Activated T-helper 2 cell treated with anti-CD3 and anti-CD28 coated beads, Interferon-gamma antibody, Interleukin-2, Interleukin-4, amounts not matched to agents 10 μg/mL and 5 μg/mL and 100 μg/mL, durations not matched to agents 14 hours and 24 hours and 36 hours (primary cell): ENCODE results near the gene IL15. TPM values are rescaled to one million over a fixed set of nuclear protein-coding genes. Genes with fewer than 3 reads are reported as not detected.

Source experiments
- DNase-seq: peaks from one replicate; pipeline ENCODE4 v3.0.0; 2021; ENCODE audit warnings: low spot score
- H3K27ac Mint-ChIP-seq: one replicate; pipeline ENCODE4 v1.8.0; 2021; ENCODE audit warnings: mixed read lengths
- H3K27me3 Mint-ChIP-seq: one replicate; pipeline ENCODE4 v1.8.0; 2021; ENCODE audit warnings: low read depth, mixed read lengths
- H3K36me3 Mint-ChIP-seq: one replicate; pipeline ENCODE4 v1.8.0; 2021; ENCODE audit warnings: low read depth, mixed read lengths
- H3K4me1 Mint-ChIP-seq: one replicate; pipeline ENCODE4 v1.8.0; 2021; ENCODE audit warnings: low read depth, mixed read lengths
- H3K4me3 Mint-ChIP-seq: one replicate; pipeline ENCODE4 v1.8.0; 2021; ENCODE audit warnings: low read depth, mild to moderate bottlenecking, moderate library complexity, mixed read lengths
- H3K9me3 Mint-ChIP-seq: one replicate; pipeline ENCODE4 v1.8.0; 2021; ENCODE audit warnings: mixed read lengths
- intact Hi-C: fragments of 100-400 bp; cut with micrococcal nuclease; formaldehyde crosslinking; loops from one replicate; pipeline ENCODE4 v1.15.1; 2023
- total RNA-seq: library from RNA; stranded (reverse); gene quantifications from 2 replicates; pipeline ENCODE4 v1.2.3, GENCODE V29; 2022

IL15 gene
- total RNA-seq, 1 donor from 2014 or later = 0.59 TPM

- intact Hi-C loops = loop anchor here (5.0 kb wide), 1 partner anchor 1212 kb away; the partner anchor contains the start of gene INPP4B
- H3K27ac Mint-ChIP-seq = no peak overlapping the region
- H3K9me3 Mint-ChIP-seq = no peaks in the 10 kb centered on the region
- H3K36me3 Mint-ChIP-seq = no peaks in the 10 kb centered on the region
- H3K4me3 Mint-ChIP-seq = peak overlapping the region; percentile 89
- no peak for DNase-seq
- H3K4me1 Mint-ChIP-seq = peaks cover 7% of the 10 kb centered on the region
- peaks cover 37% of the 10 kb centered on the region for H3K27me3 Mint-ChIP-seq
These were observed 674 bp upstream of the IL15 start for GRCh38 chr4:141635736-141636081.

GRCh38 chr4:141636771-141637460 is 533 bp downstream of the IL15 start:
- Mint-ChIP-seq H3K4me1 (peaks cover 7% of the 10 kb centered on the region), H3K9me3 (no peaks in the 10 kb centered on the region), H3K27ac (peak overlapping the region; percentile 14), H3K4me3 (peak overlapping the region; percentile 89), H3K36me3 (no peaks in the 10 kb centered on the region), H3K27me3 (peaks cover 38% of the 10 kb centered on the region)
- intact Hi-C loops = loop anchor here (5.0 kb wide), 1 partner anchor 1210 kb away; the partner anchor contains the start of gene INPP4B
- DNase-seq = no peak

GRCh38 chr4:141637565-141637964 is 1.2 kb downstream of the IL15 start:
- Mint-ChIP-seq H3K36me3 (no peaks in the 10 kb centered on the region), H3K4me3 (peak overlapping the region; percentile 89), H3K27me3 (peaks cover 38% of the 10 kb centered on the region), H3K9me3 (no peaks in the 10 kb centered on the region), H3K27ac (no peak overlapping the region), H3K4me1 (peaks cover 7% of the 10 kb centered on the region)
- no peak for DNase-seq
- intact Hi-C loops = loop anchor here (5.0 kb wide), 1 partner anchor 1210 kb away; the partner anchor contains the start of gene INPP4B

- no peaks in the 10 kb centered on the region for H3K9me3 Mint-ChIP-seq
- H3K27me3 Mint-ChIP-seq = peaks cover 38% of the 10 kb centered on the region
- H3K36me3 Mint-ChIP-seq = no peaks in the 10 kb centered on the region
- DNase-seq = no peak
- no peak overlapping the region for H3K4me3 Mint-ChIP-seq
- no peak overlapping the region for H3K27ac Mint-ChIP-seq
- H3K4me1 Mint-ChIP-seq = peaks cover 7% of the 10 kb centered on the region
- intact Hi-C loops = loop anchor here (5.0 kb wide), 1 partner anchor 1209 kb away; the partner anchor contains the start of gene INPP4B
These were observed 1.8 kb downstream of the IL15 start for GRCh38 chr4:141638230-141638629.

GRCh38 chr4:141640696-141641095 is 4.3 kb downstream of the IL15 start:
- intact Hi-C loops = no loop called here
- peaks cover 6% of the 10 kb centered on the region for H3K4me1 Mint-ChIP-seq
- H3K36me3 Mint-ChIP-seq = no peaks in the 10 kb centered on the region
- peaks cover 24% of the 10 kb centered on the region for H3K27me3 Mint-ChIP-seq
- no peaks in the 10 kb centered on the region for H3K9me3 Mint-ChIP-seq
- DNase-seq = no peak
- no peak overlapping the region for H3K4me3 Mint-ChIP-seq
- H3K27ac Mint-ChIP-seq = no peak overlapping the region

GRCh38 chr4:141642063-141642462 is 5.7 kb downstream of the IL15 start:
- intact Hi-C loops = no loop called here

DNA sequence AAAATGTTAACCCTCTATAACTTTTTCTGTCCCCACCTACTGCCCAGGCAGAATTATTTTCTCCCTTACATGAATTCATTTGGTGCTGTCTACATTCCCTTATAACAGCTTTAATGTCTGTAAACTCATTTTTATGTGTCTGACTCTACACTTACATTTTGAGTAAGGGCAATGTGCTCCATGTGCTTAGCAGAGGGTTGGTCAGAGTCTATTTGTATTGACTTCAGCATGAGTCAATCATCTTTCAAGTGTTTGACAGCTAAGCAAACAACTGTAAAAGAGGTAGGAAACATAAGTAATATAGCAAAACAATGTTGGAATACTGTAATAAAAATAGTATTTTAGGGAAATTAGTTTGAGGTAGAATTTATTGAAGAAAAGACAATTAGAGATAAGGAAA is 6.3 kb downstream of the IL15 start:
- Mint-ChIP-seq H3K9me3 (no peaks in the 10 kb centered on the region), H3K4me1 (peaks cover 1% of the 10 kb centered on the region), H3K4me3 (no peak overlapping the region), H3K27ac (no peak overlapping the region), H3K36me3 (no peaks in the 10 kb centered on the region), H3K27me3 (peaks cover 24% of the 10 kb centered on the region)
- intact Hi-C loops = no loop called here
- no peak for DNase-seq

More at GRCh38 chr4:141642063-141642462, 5.7 kb downstream of the IL15 start:
- Mint-ChIP-seq H3K36me3 (no peaks in the 10 kb centered on the region), H3K4me1 (peaks cover 4% of the 10 kb centered on the region), H3K27ac (no peak overlapping the region), H3K4me3 (no peak overlapping the region), H3K9me3 (no peaks in the 10 kb centered on the region), H3K27me3 (peaks cover 23% of the 10 kb centered on the region)
- no peak for DNase-seq

GRCh38 chr4:141643557-141643956 is 7.2 kb downstream of the IL15 start:
- intact Hi-C loops = no loop called here
- Mint-ChIP-seq H3K27ac (no peak overlapping the region), H3K9me3 (no peaks in the 10 kb centered on the region)

GRCh38 chr4:141645611-141646340 is 9.4 kb downstream of the IL15 start:
- Mint-ChIP-seq H3K4me3 (no peak overlapping the region), H3K27ac (no peak overlapping the region), H3K27me3 (peaks cover 8% of the 10 kb centered on the region), H3K36me3 (no peaks in the 10 kb centered on the region), H3K4me1 (no peaks in the 10 kb centered on the region), H3K9me3 (no peaks in the 10 kb centered on the region)
- no peak for DNase-seq
- intact Hi-C loops = no loop called here

More at GRCh38 chr4:141643557-141643956, 7.2 kb downstream of the IL15 start:
- Mint-ChIP-seq H3K27me3 (peaks cover 19% of the 10 kb centered on the region), H3K4me1 (no peaks in the 10 kb centered on the region), H3K36me3 (no peaks in the 10 kb centered on the region), H3K4me3 (no peak overlapping the region)
- DNase-seq = no peak

- Mint-ChIP-seq H3K4me3 (no peak overlapping the region), H3K27me3 (peaks cover 8% of the 10 kb centered on the region), H3K27ac (no peak overlapping the region), H3K4me1 (no peaks in the 10 kb centered on the region), H3K36me3 (no peaks in the 10 kb centered on the region), H3K9me3 (no peaks in the 10 kb centered on the region)
- intact Hi-C loops = no loop called here
- no peak for DNase-seq
These were observed 10.6 kb downstream of the IL15 start for GRCh38 chr4:141646969-141647368.

GRCh38 chr4:141647966-141648365 is 11.6 kb downstream of the IL15 start:
- peaks cover 8% of the 10 kb centered on the region for H3K27me3 Mint-ChIP-seq
- no peaks in the 10 kb centered on the region for H3K9me3 Mint-ChIP-seq
- H3K4me3 Mint-ChIP-seq = no peak overlapping the region
- intact Hi-C loops = no loop called here
- H3K4me1 Mint-ChIP-seq = no peaks in the 10 kb centered on the region
- no peak overlapping the region for H3K27ac Mint-ChIP-seq
- H3K36me3 Mint-ChIP-seq = no peaks in the 10 kb centered on the region
- no peak for DNase-seq

- Mint-ChIP-seq H3K27ac (no peak overlapping the region), H3K4me3 (no peak overlapping the region), H3K36me3 (no peaks in the 10 kb centered on the region), H3K9me3 (no peaks in the 10 kb centered on the region), H3K4me1 (no peaks in the 10 kb centered on the region), H3K27me3 (peaks cover 4% of the 10 kb centered on the region)
- intact Hi-C loops = no loop called here
- no peak for DNase-seq
These were observed 15.9 kb downstream of the IL15 start for GRCh38 chr4:141652161-141652778.

GRCh38 chr4:141654098-141654497 is 17.7 kb downstream of the IL15 start:
- DNase-seq = no peak
- H3K9me3 Mint-ChIP-seq = no peaks in the 10 kb centered on the region
- no peak overlapping the region for H3K4me3 Mint-ChIP-seq
- no peaks in the 10 kb centered on the region for H3K36me3 Mint-ChIP-seq
- no peak overlapping the region for H3K27ac Mint-ChIP-seq
- no peaks in the 10 kb centered on the region for H3K4me1 Mint-ChIP-seq
- H3K27me3 Mint-ChIP-seq = peaks cover 2% of the 10 kb centered on the region
- intact Hi-C loops = no loop called here
